ENCODE results near the gene SGCG. TPM values are rescaled to one million over a fixed set of nuclear protein-coding genes. Genes with fewer than 3 reads are reported as not detected.

The SGCG gene
- total RNA-seq, 1 experiment from 2014 or later: not detected

DNA sequence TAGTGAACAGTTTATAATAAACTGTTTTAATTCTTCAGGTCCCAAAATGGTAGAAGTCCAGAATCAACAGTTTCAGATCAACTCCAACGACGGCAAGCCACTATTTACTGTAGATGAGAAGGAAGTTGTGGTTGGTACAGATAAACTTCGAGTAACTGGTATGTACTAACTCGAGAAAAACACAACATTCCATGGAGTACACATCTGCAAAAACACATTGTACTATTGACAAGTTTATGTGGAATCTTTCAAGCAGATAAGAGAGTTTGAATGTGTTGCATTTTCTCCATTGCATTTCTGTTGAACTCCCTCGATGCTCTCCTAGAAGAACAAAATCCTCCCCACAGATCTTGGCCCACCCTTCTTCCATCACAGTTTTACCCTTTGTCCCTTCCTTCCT lies 98.5 kb downstream of the SGCG start:
- H4K91ac ChIP-seq (ENCODE audit: insufficient read length, low read depth, low read length): no peak overlapping the region
- H2BK5ac ChIP-seq (ENCODE audit: insufficient read length, low read length): no peak overlapping the region
- H2BK120ac ChIP-seq (ENCODE audit: low read depth, low read length, poor library complexity, severe bottlenecking): no peak overlapping the region
- H3K56ac ChIP-seq (ENCODE audit: insufficient read length, low read depth, low read length): no peak overlapping the region
- H3K9me3 ChIP-seq (ENCODE audit: control insufficient read depth, low read depth, low read length): no peaks in the 10 kb centered on the region
- no peak overlapping the region for H2AK5ac ChIP-seq (ENCODE audit: insufficient read length, low read length)
- H3K4ac ChIP-seq (ENCODE audit: low read depth, low read length): no peak overlapping the region
- H3K23me2 ChIP-seq (ENCODE audit: insufficient read length, low read depth, low read length, poor library complexity, severe bottlenecking): no peaks in the 10 kb centered on the region
- H2AFZ ChIP-seq (ENCODE audit: low read length): no peak overlapping the region
- H2BK20ac ChIP-seq (ENCODE audit: low read depth, low read length, poor library complexity, severe bottlenecking): no peak overlapping the region
- H3K4me2 ChIP-seq (ENCODE audit: insufficient read depth, insufficient read length, low read length): no peak overlapping the region
- H3K23ac ChIP-seq (ENCODE audit: insufficient read length, low read depth, low read length): no peak overlapping the region
- no peak overlapping the region for H3T11ph ChIP-seq (ENCODE audit: low read length)
- peaks cover 3 to 7% of the 10 kb centered on the region in 2 experiments; a peak in 3 of 5 replicates for H3K9me3 Mint-ChIP-seq
- no peaks in the 10 kb centered on the region for H3K79me2 ChIP-seq (ENCODE audit: insufficient read depth, low read length)
- no CpG with 5 or more reads among the region's 5 CpGs for WGBS (ENCODE audit: extremely low coverage, insufficient read length, low lambda C conversion rate)
- H3K14ac ChIP-seq (ENCODE audit: insufficient read depth, low read length): no peak overlapping the region
- H4K20me1 ChIP-seq (ENCODE audit: control insufficient read depth, insufficient read depth, insufficient read length): no peaks in the 10 kb centered on the region
- no peak overlapping the region for H3K27ac Mint-ChIP-seq
- no peak overlapping the region for H4K8ac ChIP-seq (replicated peaks; ENCODE audit: insufficient read length, low read depth, low read length)
- no peak overlapping the region for H3K9ac ChIP-seq (ENCODE audit: extremely low read depth, insufficient read length, low read length)
- no peaks in the 10 kb centered on the region for H3K27me3 Mint-ChIP-seq (ENCODE audit: low read depth)
- H3K36me3 Mint-ChIP-seq (ENCODE audit: insufficient read depth in 1 of 3, low read depth in 3 of 3): peaks cover 0 to 1% (median 0%) of the 10 kb centered on the region in 3 experiments; a peak in 1 of 7 replicates
- no peak overlapping the region for H4K5ac ChIP-seq (ENCODE audit: insufficient read length, low read depth, low read length)
- no peak for DNase-seq
- H3K79me1 ChIP-seq (ENCODE audit: insufficient read depth, low read depth, low read length, poor library complexity, severe bottlenecking): no peaks in the 10 kb centered on the region
- no peaks in the 10 kb centered on the region for H3K27me3 ChIP-seq (ENCODE audit: insufficient read depth, low read length)
- no peaks in the 10 kb centered on the region for H3K4me1 Mint-ChIP-seq
- no peaks in the 10 kb centered on the region for H3K4me1 ChIP-seq (ENCODE audit: insufficient read depth, low read length)
- TF ChIP-seq, protein P1, sequence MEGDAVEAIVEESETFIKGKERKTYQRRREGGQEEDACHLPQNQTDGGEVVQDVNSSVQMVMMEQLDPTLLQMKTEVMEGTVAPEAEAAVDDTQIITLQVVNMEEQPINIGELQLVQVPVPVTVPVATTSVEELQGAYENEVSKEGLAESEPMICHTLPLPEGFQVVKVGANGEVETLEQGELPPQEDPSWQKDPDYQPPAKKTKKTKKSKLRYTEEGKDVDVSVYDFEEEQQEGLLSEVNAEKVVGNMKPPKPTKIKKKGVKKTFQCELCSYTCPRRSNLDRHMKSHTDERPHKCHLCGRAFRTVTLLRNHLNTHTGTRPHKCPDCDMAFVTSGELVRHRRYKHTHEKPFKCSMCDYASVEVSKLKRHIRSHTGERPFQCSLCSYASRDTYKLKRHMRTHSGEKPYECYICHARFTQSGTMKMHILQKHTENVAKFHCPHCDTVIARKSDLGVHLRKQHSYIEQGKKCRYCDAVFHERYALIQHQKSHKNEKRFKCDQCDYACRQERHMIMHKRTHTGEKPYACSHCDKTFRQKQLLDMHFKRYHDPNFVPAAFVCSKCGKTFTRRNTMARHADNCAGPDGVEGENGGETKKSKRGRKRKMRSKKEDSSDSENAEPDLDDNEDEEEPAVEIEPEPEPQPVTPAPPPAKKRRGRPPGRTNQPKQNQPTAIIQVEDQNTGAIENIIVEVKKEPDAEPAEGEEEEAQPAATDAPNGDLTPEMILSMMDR (conservative IDR thresholded peaks at IDR 0.05): no peak
- no peak overlapping the region for H3K4me3 Mint-ChIP-seq
- no peak overlapping the region for H3K18ac ChIP-seq (ENCODE audit: insufficient read length, low read depth, low read length)
- H3K27ac ChIP-seq (ENCODE audit: insufficient read length, low read depth, low read length): no peak overlapping the region
- H2BK15ac ChIP-seq (ENCODE audit: low read depth, low read length): no peak overlapping the region
- H2BK12ac ChIP-seq (ENCODE audit: insufficient read length, low read depth, low read length): no peak overlapping the region

Data from H9 (cell line).